GM23338 (cell line): ENCODE results near the gene STAT4. TPM values are rescaled to one million over a fixed set of nuclear protein-coding genes. Genes with fewer than 3 reads are reported as not detected.

Experiments used
- ATAC-seq: fragments of 200-7000 bp; cut with Tn5 transposase; 3 replicates; pipeline ENCODE4 v1.9.1; 2020
- DNase-seq: peaks from one replicate; pipeline ENCODE4 v3.0.0-alpha.2; 2015; ENCODE audit warnings: low spot score
- H2AFZ ChIP-seq: fragments of 200-600 bp; sonication (generic); 2 replicates; pipeline ENCODE4 v1.8.0; 2016; ENCODE audit warnings: antibody characterized with exemption, mild to moderate bottlenecking, moderate library complexity
- H3F3A ChIP-seq: fragments of 200-600 bp; sonication (generic); replicated peaks from 2 replicates; pipeline ENCODE4 v1.8.0; 2017; ENCODE audit warnings: antibody characterized with exemption, mixed run types, low read depth
- H3K27ac ChIP-seq: fragments of 200-600 bp; sonication (generic); 2 replicates; pipeline ENCODE4 v1.6.1; 2016; ENCODE audit warnings: low read depth
- H3K27me3 ChIP-seq: fragments of 200-600 bp; sonication (generic); 2 replicates; pipeline ENCODE4 v1.8.0; 2016; ENCODE audit warnings: mild to moderate bottlenecking, mixed run types, moderate library complexity; ENCODE audit not compliant: insufficient read depth
- H3K36me3 ChIP-seq: fragments of 200-600 bp; sonication (generic); 2 replicates; pipeline ENCODE4 v1.8.0; 2016; ENCODE audit warnings: mild to moderate bottlenecking; ENCODE audit not compliant: insufficient read depth
- H3K4me1 ChIP-seq: fragments of 200-600 bp; sonication (generic); 2 replicates; pipeline ENCODE4 v1.8.0; 2016; ENCODE audit warnings: mild to moderate bottlenecking, moderate library complexity; ENCODE audit not compliant: insufficient read depth
- H3K4me2 ChIP-seq: fragments of 200-600 bp; sonication (generic); 2 replicates; pipeline ENCODE4 v1.7.1; 2017; ENCODE audit warnings: mixed run types
- H3K4me3 ChIP-seq: fragments of 200-600 bp; sonication (generic); 2 replicates; pipeline ENCODE4 v1.6.1; 2016; ENCODE audit warnings: mixed run types
- H3K79me2 ChIP-seq: fragments of 200-600 bp; sonication (generic); replicated peaks from 2 replicates; pipeline ENCODE4 v1.8.0; 2017; ENCODE audit warnings: mild to moderate bottlenecking; ENCODE audit not compliant: insufficient read depth
- H3K9me2 ChIP-seq: fragments of 200-600 bp; sonication (generic); 2 replicates; pipeline ENCODE4 v1.8.0; 2017; ENCODE audit not compliant: insufficient read depth
- H4K20me1 ChIP-seq: fragments of 200-600 bp; sonication (generic); replicated peaks from 2 replicates; pipeline ENCODE4 v1.8.0; 2017; ENCODE audit warnings: mild to moderate bottlenecking; ENCODE audit not compliant: insufficient read depth
- H3K27ac Mint-ChIP-seq: 2 replicates; pipeline ENCODE4 v1.8.0; 2020; ENCODE audit warnings: inconsistent platforms, mild to moderate bottlenecking, moderate library complexity, mixed read lengths
- H3K27me3 Mint-ChIP-seq: 3 replicates; pipeline ENCODE4 v1.8.0; 2022; ENCODE audit warnings: low read depth, mild to moderate bottlenecking, moderate library complexity, mixed read lengths, inconsistent platforms; ENCODE audit not compliant: insufficient read depth, poor library complexity
- H3K36me3 Mint-ChIP-seq: 3 replicates; pipeline ENCODE4 v1.8.0; 2021; ENCODE audit warnings: low read depth, mild to moderate bottlenecking, inconsistent platforms, moderate library complexity, mixed read lengths
- H3K4me1 Mint-ChIP-seq: 3 replicates; pipeline ENCODE4 v1.8.0; 2020; ENCODE audit warnings: mild to moderate bottlenecking, inconsistent platforms, mixed read lengths
- H3K4me3 Mint-ChIP-seq: 3 replicates; pipeline ENCODE4 v1.8.0; 2021; ENCODE audit warnings: moderate library complexity, mild to moderate bottlenecking, inconsistent platforms, mixed read lengths
- H3K9me3 Mint-ChIP-seq: 3 replicates; pipeline ENCODE4 v1.8.0; 2020; ENCODE audit warnings: moderate library complexity, mild to moderate bottlenecking, inconsistent platforms, mixed read lengths
- CREB1 ChIP-seq: fragments of 250-450 bp; sonication (Bioruptor Pico); IDR thresholded peaks from 2 replicates; pipeline ENCODE4 v1.5.0; 2020; ENCODE audit warnings: low read depth, mild to moderate bottlenecking, moderate library complexity
- EZH2 ChIP-seq: fragments of 200-600 bp; sonication (generic); IDR thresholded peaks from one replicate; pipeline ENCODE4 v1.8.0; 2017; ENCODE audit warnings: antibody characterized with exemption, mild to moderate bottlenecking, low read depth; ENCODE audit not compliant: unreplicated experiment
- EZH2phosphoT487 ChIP-seq: fragments of 200-600 bp; sonication (generic); IDR thresholded peaks from one replicate; pipeline ENCODE4 v1.8.1; 2018; ENCODE audit warnings: antibody characterized with exemption; ENCODE audit not compliant: unreplicated experiment
- JUNB ChIP-seq: IDR thresholded peaks from one replicate; pipeline ENCODE4 v1.6.1; 2016; ENCODE audit warnings: antibody characterized with exemption; ENCODE audit not compliant: unreplicated experiment
- NANOG ChIP-seq: IDR thresholded peaks from 2 replicates; pipeline ENCODE4 v1.6.1; 2016; ENCODE audit warnings: antibody characterized with exemption, borderline replicate concordance
- POLR2AphosphoS5 ChIP-seq: IDR thresholded peaks from 2 replicates; pipeline ENCODE4 v1.6.1; 2016; ENCODE audit warnings: antibody characterized with exemption, low read depth
- STAT1 ChIP-seq: IDR thresholded peaks from one replicate; pipeline ENCODE4 v1.6.1; 2016; ENCODE audit warnings: antibody characterized with exemption; ENCODE audit not compliant: unreplicated experiment
- ZNF114 ChIP-seq: fragments of 250-450 bp; sonication (Bioruptor Pico); IDR thresholded peaks from 2 replicates; pipeline ENCODE4 v1.5.0; 2020; ENCODE audit warnings: mild to moderate bottlenecking, moderate library complexity
- ZNF331 ChIP-seq: fragments of 250-450 bp; sonication (Bioruptor Pico); IDR thresholded peaks from 2 replicates; pipeline ENCODE4 v1.5.0; 2020; ENCODE audit warnings: low read depth, mild to moderate bottlenecking, moderate library complexity
- polyA plus RNA-seq: library from polyadenylated mRNA; unstranded; fragments of >200 nt; fragmentation: Nextera tagmentation; extraction: Ambion mirVana; gene quantifications from 2 replicates; pipeline ENCODE4 v1.2.1, GENCODE V29; 2016
- total RNA-seq: library from RNA; depleted of rRNA; stranded (reverse); fragments of >200 nt; shearing (Covaris generic); gene quantifications from 2 replicates; pipeline ENCODE4 v1.2.3, GENCODE V29; 2014
- TF ChIP-seq, protein P1 (sequence below), 2 experiments: fragments of 200-600 bp in 1 of 2; sonication (generic) in 1 of 2; conservative IDR thresholded peaks; 2 replicates each; pipeline versions ENCODE4 v1.5.1 to v1.6.1; 2016 to 2017; ENCODE audit warnings: antibody characterized with exemption in 2 of 2, low read depth in 2 of 2, mild to moderate bottlenecking in 2 of 2, moderate library complexity in 1 of 2
- TF ChIP-seq, protein P2 (sequence below): IDR thresholded peaks from one replicate; pipeline ENCODE4 v1.6.1; 2018; ENCODE audit warnings: antibody characterized with exemption; ENCODE audit not compliant: unreplicated experiment
- TF ChIP-seq, protein P3 (sequence below): fragments of 250-450 bp; sonication (Bioruptor Pico); IDR thresholded peaks from 2 replicates; pipeline ENCODE4 v1.5.0; 2020; ENCODE audit warnings: mild to moderate bottlenecking, moderate library complexity
- TF ChIP-seq, protein P4 (sequence below): IDR thresholded peaks from 2 replicates; pipeline ENCODE4 v1.6.1; 2016; ENCODE audit warnings: antibody characterized with exemption

STAT4 gene
- total and polyA plus RNA-seq, 2 experiments from 2014 or later: 0.52 to 0.86 TPM

DNA sequence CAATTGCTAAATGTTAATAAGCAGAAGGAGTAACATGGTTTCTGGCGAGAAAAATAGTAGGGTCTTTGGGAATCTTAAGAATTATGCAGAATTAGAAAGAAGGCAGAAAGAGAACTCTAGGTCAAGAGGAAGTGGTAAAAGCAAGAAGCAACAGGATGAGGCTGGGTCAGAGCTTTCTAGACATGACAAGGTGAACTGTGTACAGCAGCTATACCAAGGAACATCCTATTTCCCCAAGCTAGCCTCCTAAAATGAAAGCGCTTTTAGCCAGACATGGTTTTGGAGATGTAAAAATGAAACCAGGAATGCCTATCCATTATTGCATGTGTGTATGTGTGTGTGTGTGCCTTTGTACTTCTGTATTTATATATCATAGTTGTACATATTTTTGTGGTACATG lies 94.6 kb downstream of the STAT4 start:
- Histone ChIP-seq H3K9me2 (no peaks in the 10 kb centered on the region), H4K20me1 (no peaks in the 10 kb centered on the region), H3K36me3 (no peaks in the 10 kb centered on the region), H3K4me3 (no peak overlapping the region), H3K27me3 (no peaks in the 10 kb centered on the region), H3K79me2 (no peaks in the 10 kb centered on the region), H3K4me2 (no peak overlapping the region), H3K27ac (no peak overlapping the region), H2AFZ (no peak overlapping the region), H3F3A (no peaks in the 10 kb centered on the region), H3K4me1 (no peaks in the 10 kb centered on the region)
- TF ChIP-seq NANOG: no peak
- TF ChIP-seq, protein P1, sequence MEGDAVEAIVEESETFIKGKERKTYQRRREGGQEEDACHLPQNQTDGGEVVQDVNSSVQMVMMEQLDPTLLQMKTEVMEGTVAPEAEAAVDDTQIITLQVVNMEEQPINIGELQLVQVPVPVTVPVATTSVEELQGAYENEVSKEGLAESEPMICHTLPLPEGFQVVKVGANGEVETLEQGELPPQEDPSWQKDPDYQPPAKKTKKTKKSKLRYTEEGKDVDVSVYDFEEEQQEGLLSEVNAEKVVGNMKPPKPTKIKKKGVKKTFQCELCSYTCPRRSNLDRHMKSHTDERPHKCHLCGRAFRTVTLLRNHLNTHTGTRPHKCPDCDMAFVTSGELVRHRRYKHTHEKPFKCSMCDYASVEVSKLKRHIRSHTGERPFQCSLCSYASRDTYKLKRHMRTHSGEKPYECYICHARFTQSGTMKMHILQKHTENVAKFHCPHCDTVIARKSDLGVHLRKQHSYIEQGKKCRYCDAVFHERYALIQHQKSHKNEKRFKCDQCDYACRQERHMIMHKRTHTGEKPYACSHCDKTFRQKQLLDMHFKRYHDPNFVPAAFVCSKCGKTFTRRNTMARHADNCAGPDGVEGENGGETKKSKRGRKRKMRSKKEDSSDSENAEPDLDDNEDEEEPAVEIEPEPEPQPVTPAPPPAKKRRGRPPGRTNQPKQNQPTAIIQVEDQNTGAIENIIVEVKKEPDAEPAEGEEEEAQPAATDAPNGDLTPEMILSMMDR (conservative IDR thresholded peaks at IDR 0.05; ENCODE audit: low read depth in 2 of 2): no peak
- TF ChIP-seq ZNF114 (CRISPR knock-in tag): no peak
- no peak for TF ChIP-seq POLR2AphosphoS5
- no peak for TF ChIP-seq JUNB
- TF ChIP-seq EZH2phosphoT487: no peak
- TF ChIP-seq, protein P2, sequence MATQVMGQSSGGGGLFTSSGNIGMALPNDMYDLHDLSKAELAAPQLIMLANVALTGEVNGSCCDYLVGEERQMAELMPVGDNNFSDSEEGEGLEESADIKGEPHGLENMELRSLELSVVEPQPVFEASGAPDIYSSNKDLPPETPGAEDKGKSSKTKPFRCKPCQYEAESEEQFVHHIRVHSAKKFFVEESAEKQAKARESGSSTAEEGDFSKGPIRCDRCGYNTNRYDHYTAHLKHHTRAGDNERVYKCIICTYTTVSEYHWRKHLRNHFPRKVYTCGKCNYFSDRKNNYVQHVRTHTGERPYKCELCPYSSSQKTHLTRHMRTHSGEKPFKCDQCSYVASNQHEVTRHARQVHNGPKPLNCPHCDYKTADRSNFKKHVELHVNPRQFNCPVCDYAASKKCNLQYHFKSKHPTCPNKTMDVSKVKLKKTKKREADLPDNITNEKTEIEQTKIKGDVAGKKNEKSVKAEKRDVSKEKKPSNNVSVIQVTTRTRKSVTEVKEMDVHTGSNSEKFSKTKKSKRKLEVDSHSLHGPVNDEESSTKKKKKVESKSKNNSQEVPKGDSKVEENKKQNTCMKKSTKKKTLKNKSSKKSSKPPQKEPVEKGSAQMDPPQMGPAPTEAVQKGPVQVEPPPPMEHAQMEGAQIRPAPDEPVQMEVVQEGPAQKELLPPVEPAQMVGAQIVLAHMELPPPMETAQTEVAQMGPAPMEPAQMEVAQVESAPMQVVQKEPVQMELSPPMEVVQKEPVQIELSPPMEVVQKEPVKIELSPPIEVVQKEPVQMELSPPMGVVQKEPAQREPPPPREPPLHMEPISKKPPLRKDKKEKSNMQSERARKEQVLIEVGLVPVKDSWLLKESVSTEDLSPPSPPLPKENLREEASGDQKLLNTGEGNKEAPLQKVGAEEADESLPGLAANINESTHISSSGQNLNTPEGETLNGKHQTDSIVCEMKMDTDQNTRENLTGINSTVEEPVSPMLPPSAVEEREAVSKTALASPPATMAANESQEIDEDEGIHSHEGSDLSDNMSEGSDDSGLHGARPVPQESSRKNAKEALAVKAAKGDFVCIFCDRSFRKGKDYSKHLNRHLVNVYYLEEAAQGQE: no peak
- TF ChIP-seq STAT1: no peak
- no peak for TF ChIP-seq ZNF331 (CRISPR knock-in tag)
- TF ChIP-seq, protein P3, sequence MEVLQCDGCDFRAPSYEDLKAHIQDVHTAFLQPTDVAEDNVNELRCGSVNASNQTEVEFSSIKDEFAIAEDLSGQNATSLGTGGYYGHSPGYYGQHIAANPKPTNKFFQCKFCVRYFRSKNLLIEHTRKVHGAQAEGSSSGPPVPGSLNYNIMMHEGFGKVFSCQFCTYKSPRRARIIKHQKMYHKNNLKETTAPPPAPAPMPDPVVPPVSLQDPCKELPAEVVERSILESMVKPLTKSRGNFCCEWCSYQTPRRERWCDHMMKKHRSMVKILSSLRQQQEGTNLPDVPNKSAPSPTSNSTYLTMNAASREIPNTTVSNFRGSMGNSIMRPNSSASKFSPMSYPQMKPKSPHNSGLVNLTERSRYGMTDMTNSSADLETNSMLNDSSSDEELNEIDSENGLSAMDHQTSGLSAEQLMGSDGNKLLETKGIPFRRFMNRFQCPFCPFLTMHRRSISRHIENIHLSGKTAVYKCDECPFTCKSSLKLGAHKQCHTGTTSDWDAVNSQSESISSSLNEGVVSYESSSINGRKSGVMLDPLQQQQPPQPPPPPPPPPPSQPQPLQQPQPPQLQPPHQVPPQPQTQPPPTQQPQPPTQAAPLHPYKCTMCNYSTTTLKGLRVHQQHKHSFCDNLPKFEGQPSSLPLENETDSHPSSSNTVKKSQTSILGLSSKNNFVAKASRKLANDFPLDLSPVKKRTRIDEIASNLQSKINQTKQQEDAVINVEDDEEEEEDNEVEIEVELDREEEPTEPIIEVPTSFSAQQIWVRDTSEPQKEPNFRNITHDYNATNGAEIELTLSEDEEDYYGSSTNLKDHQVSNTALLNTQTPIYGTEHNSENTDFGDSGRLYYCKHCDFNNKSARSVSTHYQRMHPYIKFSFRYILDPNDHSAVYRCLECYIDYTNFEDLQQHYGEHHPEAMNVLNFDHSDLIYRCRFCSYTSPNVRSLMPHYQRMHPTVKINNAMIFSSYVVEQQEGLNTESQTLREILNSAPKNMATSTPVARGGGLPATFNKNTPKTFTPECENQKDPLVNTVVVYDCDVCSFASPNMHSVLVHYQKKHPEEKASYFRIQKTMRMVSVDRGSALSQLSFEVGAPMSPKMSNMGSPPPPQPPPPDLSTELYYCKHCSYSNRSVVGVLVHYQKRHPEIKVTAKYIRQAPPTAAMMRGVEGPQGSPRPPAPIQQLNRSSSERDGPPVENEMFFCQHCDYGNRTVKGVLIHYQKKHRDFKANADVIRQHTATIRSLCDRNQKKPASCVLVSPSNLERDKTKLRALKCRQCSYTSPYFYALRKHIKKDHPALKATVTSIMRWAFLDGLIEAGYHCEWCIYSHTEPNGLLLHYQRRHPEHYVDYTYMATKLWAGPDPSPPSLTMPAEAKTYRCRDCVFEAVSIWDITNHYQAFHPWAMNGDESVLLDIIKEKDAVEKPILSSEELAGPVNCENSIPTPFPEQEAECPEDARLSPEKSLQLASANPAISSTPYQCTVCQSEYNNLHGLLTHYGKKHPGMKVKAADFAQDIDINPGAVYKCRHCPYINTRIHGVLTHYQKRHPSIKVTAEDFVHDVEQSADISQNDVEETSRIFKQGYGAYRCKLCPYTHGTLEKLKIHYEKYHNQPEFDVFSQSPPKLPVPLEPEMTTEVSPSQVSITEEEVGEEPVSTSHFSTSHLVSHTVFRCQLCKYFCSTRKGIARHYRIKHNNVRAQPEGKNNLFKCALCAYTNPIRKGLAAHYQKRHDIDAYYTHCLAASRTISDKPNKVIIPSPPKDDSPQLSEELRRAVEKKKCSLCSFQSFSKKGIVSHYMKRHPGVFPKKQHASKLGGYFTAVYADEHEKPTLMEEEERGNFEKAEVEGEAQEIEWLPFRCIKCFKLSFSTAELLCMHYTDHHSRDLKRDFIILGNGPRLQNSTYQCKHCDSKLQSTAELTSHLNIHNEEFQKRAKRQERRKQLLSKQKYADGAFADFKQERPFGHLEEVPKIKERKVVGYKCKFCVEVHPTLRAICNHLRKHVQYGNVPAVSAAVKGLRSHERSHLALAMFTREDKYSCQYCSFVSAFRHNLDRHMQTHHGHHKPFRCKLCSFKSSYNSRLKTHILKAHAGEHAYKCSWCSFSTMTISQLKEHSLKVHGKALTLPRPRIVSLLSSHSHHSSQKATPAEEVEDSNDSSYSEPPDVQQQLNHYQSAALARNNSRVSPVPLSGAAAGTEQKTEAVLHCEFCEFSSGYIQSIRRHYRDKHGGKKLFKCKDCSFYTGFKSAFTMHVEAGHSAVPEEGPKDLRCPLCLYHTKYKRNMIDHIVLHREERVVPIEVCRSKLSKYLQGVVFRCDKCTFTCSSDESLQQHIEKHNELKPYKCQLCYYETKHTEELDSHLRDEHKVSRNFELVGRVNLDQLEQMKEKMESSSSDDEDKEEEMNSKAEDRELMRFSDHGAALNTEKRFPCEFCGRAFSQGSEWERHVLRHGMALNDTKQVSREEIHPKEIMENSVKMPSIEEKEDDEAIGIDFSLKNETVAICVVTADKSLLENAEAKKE (CRISPR knock-in tag): no peak
- no peak for TF ChIP-seq CREB1
- TF ChIP-seq EZH2: no peak
- TF ChIP-seq, protein P4, sequence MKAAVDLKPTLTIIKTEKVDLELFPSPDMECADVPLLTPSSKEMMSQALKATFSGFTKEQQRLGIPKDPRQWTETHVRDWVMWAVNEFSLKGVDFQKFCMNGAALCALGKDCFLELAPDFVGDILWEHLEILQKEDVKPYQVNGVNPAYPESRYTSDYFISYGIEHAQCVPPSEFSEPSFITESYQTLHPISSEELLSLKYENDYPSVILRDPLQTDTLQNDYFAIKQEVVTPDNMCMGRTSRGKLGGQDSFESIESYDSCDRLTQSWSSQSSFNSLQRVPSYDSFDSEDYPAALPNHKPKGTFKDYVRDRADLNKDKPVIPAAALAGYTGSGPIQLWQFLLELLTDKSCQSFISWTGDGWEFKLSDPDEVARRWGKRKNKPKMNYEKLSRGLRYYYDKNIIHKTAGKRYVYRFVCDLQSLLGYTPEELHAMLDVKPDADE: no peak
- Mint-ChIP-seq H3K4me1 (no peaks in the 10 kb centered on the region), H3K27me3 (no peaks in the 10 kb centered on the region), H3K36me3 (no peaks in the 10 kb centered on the region), H3K27ac (no peak overlapping the region), H3K9me3 (no peaks in the 10 kb centered on the region), H3K4me3 (no peak overlapping the region)
- ATAC-seq: no peak
- no peak for DNase-seq
